PFSK-1 (cell line): ENCODE results near the gene MMP2.

ENCODE experiments used
- FOXP2 ChIP-seq: optimal IDR thresholded peaks from 2 replicates; pipeline ENCODE3; 2011; ENCODE audit warnings: borderline replicate concordance, control low read depth, inconsistent platforms; ENCODE audit not compliant: insufficient read depth; ENCODE audit errors: extremely low read length, extremely low read depth
- POLR2AphosphoS5 ChIP-seq: IDR thresholded peaks from 2 replicates; pipeline ENCODE4 v1.6.1; 2012; ENCODE audit warnings: low read depth, mild to moderate bottlenecking, control low read depth, low read length, moderate library complexity
- REST ChIP-seq, 2 experiments: IDR thresholded peaks; 2 replicates each; pipeline versions ENCODE4 v1.6.1 to v1.8.0; 2011 to 2012; ENCODE audit warnings: low read depth in 2 of 2, low read length in 2 of 2, control low read depth in 1 of 2, inconsistent platforms in 1 of 2, mild to moderate bottlenecking in 1 of 2, moderate library complexity in 1 of 2; ENCODE audit not compliant: insufficient read depth in 1 of 2
- SIN3A ChIP-seq: IDR thresholded peaks from 2 replicates; pipeline ENCODE4 v1.6.1; 2012; ENCODE audit warnings: mild to moderate bottlenecking, low read length, moderate library complexity, borderline replicate concordance; ENCODE audit not compliant: insufficient read depth
- TAF1 ChIP-seq: IDR thresholded peaks from 2 replicates; pipeline ENCODE4 v1.6.1; 2012; ENCODE audit warnings: low read length, control low read depth, borderline replicate concordance; ENCODE audit not compliant: insufficient read depth

The MMP2 gene

GRCh38 chr16:55490301-55490700 is 11.3 kb downstream of the MMP2 start:
- TF ChIP-seq TAF1 (no peak), FOXP2 (no peak), POLR2AphosphoS5 (no peak)

GRCh38 chr16:55491691-55492090 is 12.7 kb downstream of the MMP2 start:
- TF ChIP-seq TAF1, result no peak
- TF ChIP-seq POLR2AphosphoS5, result no peak
- TF ChIP-seq FOXP2, result no peak
- no peak for TF ChIP-seq REST (IDR thresholded peaks at IDR 0.05; ENCODE audit: insufficient read depth in 1 of 2, low read depth in 2 of 2, low read length in 2 of 2)
- no peak for TF ChIP-seq SIN3A

- TF ChIP-seq FOXP2, result no peak
- no peak for TF ChIP-seq POLR2AphosphoS5
- TF ChIP-seq TAF1, result no peak
- no peak for TF ChIP-seq SIN3A
- no peak for TF ChIP-seq REST (IDR thresholded peaks at IDR 0.05; ENCODE audit: insufficient read depth in 1 of 2, low read depth in 2 of 2, low read length in 2 of 2)
Observed at GRCh38 chr16:55492756-55493380, 13.9 kb downstream of the MMP2 start.

- no peak for TF ChIP-seq FOXP2
- TF ChIP-seq REST (IDR thresholded peaks at IDR 0.05; ENCODE audit: insufficient read depth in 1 of 2, low read depth in 2 of 2, low read length in 2 of 2), result no peak
- no peak for TF ChIP-seq POLR2AphosphoS5
- TF ChIP-seq TAF1, result no peak
- TF ChIP-seq SIN3A, result no peak
Observed at GRCh38 chr16:55494994-55495421, 16.0 kb downstream of the MMP2 start.

- no peak for TF ChIP-seq SIN3A
- TF ChIP-seq POLR2AphosphoS5, result no peak
- TF ChIP-seq TAF1, result no peak
- no peak for TF ChIP-seq FOXP2
- TF ChIP-seq REST (IDR thresholded peaks at IDR 0.05; ENCODE audit: insufficient read depth in 1 of 2, low read depth in 2 of 2, low read length in 2 of 2), result no peak
Observed at GRCh38 chr16:55495616-55496289, 16.8 kb downstream of the MMP2 start.
